HK-2 (cell line): ENCODE results near the gene CSNK1G1.

Source experiments
- DNase-seq: peaks from one replicate; pipeline ENCODE4 v3.0.0-alpha.2; 2018; ENCODE audit not compliant: unreplicated experiment

CSNK1G1 gene

DNA sequence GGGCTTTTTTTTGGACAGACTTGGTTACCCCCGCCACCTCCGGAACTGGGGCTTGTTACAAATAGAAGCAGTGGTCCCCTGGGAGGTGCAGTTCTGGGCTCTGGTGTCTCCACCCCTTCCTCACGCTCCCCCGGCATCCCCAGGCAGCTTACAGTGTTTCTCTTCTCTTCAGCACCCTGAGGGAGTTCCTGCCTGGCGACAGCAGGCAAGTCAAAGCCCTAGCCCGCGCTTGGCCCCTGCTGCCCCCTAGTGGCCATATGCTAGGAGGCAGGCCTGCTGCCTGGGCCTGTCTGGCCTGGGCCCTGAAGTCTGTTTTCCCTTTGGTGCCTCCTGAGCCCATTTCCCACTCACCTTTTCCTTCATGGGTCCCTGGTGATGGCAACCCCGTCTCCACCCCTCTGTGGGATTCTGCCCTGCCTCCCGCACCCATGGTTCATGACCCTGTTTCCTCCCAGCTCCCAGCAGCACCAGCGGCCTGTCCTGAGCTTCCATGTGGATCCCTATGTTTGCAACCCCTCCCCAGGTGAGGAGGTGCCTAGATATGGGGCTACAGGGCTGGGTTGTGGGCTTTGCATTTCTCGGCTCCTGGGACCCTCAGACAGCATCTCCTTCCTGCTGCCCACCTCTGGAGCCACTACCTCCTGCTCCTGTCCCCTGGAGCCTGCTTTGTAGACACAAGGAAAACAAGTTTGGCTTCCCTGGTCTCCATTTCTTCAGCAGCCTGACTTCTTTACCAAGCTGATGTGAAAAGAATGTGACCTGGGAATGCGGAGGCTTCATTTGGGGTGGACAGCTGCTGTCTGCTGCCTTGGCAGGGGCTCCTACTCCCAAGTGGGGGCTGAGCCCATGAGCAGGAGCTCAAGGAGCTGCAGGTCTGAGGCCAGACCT lies 202.2 kb downstream of the CSNK1G1 start:
- peak; percentile 83 for DNase-seq

DNA sequence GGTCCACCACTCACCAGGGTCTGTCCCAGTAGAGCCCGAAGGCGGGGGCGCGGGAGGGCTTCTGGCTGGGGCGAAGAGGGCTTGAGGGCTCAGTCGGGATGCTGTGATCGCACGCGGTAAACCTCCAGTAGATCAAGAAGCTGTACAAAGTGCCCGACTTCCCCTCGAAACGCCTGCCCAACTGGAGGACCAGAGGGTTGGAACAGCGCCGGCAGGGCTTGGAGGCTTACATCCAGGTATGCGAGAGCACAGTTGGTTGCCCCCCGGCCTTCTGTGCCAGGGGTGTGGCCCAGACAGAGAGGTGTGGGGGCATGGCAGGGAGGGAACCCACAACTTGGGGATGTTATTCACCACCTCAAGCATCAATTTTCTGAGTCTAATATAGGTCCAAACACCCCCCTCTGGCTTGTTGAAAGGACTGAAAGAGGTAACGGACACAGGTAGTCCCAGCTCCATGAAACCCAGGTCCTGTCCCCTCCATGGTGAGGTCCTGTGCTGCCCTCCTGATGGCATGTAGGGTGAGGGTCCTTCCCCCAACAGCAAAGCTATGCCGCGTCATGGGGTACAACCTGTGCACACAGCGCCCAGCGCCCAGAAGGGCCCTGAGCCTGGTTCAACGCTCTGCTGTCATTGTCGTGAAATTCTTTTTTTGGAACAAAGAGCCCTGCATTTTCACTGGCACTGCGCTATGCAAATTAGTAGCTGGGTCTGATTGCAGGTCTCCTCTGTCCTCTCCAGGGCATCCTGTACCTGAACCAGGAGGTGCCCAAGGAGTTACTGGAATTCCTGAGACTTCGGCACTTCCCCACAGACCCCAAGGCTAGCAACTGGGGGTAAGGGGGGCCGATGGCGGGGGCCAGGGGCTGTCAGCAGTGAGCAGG lies 203.2 kb downstream of the CSNK1G1 start:
- DNase-seq, result no peak

DNA sequence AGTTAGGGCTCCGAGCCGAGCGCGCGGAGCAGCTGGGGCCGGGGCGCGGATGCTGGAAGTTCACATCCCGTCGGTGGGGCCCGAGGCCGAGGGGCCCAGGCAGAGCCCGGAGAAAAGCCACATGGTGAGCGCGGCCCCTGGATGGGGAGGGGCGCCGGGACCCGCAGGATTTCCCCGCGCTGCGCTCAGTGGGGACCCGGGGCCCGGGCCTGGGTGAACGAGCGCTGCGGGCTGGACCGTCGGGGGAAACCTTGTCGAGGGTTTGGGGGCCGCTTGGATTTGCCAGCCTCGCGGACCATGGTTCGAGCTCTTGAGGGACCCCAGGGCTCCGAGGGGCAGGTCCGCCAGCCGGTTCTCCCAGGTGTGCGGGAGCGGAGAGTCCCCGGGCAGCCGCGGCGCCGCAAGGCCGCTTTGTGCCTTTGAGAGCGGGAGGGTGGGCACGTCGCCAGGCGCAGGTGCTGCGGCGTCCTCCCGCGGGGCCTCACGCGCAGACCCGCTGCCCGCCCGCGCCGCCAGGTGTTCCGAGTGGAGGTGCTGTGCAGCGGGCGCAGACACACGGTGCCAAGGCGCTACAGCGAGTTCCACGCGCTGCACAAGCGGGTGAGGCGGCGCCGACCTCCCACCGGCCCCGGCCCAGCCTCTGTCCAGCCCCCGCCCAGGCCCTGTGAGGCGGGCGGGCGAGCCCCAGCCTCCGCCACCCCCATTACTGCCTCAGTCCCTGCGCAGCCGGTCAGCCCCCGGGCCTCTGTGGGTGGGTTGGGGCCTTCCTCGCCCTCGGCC lies 204.1 kb downstream of the CSNK1G1 start, which contains the start of gene SNX22:
TSS of gene SNX22 (plus strand) at position 5 of the 780 bp plus-strand sequence. CDS start at position 50, 45 bp downstream.
- DNase-seq, result peak; percentile 19

DNA sequence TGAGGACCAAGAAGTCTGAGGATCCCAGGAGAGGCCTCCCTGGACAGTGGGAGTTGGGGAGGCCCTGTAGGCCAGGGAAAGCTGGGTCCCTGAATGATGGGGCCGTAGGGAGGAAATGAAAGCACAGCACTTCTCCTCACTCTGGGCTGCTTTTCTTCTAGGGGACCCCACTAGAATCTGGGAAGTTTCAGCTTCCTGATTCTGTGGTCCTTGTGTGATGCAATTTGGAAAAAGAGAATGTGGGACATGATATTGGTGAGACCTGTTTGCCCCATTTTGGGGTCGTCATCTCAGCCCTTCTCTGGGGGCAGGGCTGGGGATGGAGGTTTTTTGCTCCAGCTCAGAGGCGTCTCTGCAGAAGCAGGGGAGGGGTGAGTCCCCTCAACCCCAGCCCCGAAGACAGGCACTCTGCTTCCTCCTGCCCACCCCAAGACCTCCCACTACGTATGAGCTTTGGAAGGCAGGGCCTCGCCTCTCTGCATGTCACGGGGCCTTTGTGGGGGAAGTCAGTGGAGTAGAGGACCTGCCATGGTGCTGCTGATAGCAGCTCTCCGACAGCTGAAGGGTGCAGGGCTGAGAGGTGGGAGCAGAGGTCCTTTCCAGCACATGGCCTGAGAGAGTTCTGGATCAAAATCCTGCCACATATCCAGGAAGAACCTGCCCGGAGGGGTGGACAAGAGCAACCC lies 205.9 kb downstream of the CSNK1G1 start:
- DNase-seq, result no peak

DNA sequence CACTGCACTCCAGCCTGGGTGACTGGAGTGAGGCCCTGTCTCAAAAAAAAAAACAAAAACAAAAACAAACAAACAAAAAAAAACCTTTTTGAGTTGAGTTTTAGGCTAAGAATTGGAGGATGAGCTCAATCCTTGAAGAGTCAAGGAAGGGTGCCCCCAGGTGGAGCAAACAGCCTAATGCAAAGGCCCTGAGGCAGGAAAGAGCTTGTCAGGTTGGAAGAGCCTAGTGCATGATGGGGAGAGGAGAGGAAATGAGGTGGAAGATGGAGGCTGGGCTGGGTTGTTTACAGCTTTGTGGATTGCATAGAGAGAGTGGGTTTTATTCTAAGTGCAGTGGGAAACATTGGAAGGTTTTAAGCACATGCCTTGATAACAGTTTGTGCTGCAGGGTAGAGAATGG lies 206.5 kb downstream of the CSNK1G1 start:
- no peak for DNase-seq

DNA sequence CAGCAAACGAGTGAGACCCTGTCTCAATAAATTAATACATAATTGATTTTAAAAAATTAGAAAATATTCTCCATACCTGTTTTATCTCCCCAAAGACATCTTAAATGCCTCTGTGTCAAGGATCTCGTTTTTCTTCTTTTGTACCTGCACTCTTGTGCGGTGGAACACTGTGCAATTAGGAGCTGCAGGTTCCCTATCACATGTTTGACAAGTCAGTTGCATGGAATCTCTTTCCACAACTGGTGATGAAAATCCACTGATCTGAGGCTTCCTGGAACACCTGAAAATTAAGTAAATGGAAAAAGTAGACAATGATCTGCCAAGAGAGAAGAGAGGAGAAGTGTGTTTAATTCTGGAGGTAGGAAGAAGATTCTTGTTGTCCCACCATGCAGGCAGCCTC lies 207.4 kb downstream of the CSNK1G1 start:
- DNase-seq, result no peak

DNA sequence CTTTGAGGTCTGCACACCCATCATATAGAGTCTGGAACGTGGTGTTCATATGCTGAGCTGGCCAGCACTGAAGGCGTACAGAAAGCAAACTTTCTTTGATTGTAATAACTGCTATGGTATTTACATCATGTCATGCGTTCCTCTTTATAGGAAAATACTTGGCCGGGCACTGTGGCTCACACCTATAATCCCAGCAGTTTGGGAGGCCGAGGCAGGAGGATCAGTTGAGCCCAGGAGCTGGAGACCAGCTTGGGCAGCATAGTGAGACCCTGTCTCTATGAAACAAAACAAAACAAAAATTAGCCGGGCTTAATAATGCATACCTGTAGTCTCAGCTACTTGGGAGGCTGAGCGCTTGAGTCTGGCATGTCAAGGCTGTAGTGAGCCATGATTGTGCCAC lies 207.8 kb downstream of the CSNK1G1 start:
- DNase-seq, result no peak

DNA sequence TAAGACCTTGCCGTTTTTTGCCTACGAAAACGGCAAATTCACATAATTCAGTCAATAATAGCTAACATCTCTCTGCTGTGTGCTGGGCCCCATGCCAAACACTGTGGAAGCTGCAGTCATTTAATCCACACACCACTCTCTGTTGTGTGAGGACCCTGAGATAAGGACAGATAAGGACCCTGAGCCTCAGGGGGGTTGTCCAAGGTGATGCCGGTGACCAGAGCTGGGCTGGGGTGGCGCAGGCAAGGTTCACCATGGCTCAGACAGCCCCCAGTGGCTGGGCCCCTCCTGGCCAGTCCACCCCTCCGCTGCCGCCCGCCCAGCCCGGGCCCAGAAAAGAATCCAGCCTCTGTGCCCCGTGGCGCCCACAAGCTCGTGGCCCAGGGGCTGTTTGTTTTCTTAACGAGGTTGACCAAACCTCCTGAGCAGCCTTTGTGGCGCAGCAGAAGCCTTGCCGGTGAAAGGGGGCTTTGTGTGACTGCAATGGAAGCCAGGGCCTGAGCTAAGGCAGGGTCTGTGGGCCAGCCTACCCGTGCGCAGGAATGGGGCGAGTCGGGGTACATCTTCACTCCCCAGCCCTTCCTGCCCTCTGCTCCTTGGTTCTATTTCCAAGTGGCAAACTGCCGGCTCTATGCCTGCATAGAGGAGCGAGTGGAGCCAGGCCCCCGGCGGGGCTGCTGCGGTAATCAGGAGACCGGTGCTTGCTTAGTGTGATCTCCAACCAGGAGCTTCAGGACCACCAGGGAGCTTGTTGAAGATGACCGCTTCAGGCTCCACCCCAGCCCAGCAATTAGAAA lies 208.9 kb downstream of the CSNK1G1 start:
- no peak for DNase-seq

DNA sequence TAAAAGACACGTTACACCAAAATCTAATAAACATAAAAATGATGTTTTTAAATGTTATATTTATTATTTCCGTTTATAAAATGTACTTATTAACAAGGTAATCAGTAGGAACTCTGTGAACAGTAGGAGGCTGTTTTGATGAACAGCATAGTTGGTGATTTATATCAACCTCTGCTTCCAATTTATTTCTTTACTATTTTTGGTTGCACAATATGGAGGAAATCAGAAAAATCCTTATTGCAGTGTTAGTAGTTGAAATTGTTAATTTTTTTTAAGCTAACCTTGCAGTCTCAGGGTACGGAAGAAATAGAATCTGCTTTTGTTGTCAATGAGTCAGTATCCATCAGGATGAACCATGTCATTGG lies 209.5 kb downstream of the CSNK1G1 start:
- no peak for DNase-seq

DNA sequence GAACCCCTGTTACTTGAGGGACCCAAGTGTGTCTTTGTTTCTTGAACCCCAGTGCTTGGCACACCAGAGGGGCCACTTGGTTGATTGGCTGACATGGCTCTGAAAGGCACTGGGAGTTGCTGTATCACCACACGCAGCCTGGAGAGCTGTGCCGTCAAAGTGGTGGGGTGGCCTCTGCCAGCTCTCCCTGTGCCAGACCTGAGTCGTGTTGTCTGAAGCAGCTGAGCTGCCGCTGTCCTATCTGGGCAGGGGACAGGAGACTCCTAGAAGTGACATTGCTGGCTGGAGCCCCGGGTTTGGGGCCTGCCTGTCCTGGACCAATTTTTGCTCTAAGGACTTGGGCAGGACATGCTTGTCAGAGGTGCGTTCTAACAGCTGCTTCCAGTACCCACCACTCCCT lies 209.9 kb downstream of the CSNK1G1 start:
- DNase-seq, result no peak

DNA sequence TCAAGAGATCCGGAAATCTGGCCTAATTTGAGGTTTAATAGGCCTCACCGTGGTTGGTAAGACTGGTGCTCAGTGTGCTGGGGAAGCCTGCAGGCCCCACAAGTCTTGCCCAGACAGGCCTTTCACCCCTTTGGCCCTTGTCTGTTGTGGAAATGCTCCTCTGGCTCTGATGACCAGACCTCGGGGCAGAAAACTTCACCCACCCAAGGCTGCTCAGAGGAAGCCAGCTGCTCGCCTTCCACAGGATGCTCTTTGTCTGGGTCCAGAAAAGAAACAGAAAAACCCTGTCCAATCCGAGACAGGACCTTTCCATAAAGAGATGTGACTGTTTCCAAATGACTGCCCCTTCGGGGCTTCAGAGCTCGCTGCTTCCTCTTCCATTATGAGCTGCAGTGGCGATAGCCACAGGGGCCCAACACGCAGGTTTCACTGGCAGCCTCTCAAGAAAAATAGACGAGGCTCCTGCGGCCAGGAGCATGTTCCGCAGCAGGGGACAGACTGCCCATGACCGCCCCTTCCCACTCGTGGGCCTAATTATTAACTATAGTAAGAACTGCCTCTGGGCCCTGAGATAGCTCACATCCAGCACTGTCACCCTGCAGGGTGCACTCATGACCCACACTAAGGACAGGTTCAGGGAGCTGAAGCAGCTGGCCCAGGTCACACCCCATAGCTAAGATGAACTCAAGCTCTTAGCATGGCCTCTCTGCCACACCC lies 211.2 kb downstream of the CSNK1G1 start:
- no peak for DNase-seq

DNA sequence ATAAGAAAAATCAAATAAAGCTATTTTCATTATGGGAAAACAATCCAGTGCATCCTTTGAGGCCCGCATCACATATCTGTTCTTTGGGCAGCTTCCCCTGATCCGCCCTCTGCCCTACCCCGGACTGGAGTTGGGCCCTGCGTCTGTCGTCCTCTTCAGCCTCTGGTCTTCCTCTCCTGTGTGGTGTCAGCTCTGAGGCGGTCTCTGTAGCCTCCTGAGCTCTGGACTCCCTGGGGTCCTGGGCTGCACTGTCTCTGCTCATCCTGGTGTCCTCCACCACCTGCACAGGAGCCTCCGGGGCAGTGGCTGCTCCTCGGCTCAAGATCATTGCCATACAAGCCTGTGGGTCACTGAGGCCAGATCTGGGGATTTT lies 211.8 kb downstream of the CSNK1G1 start:
- no peak for DNase-seq

DNA sequence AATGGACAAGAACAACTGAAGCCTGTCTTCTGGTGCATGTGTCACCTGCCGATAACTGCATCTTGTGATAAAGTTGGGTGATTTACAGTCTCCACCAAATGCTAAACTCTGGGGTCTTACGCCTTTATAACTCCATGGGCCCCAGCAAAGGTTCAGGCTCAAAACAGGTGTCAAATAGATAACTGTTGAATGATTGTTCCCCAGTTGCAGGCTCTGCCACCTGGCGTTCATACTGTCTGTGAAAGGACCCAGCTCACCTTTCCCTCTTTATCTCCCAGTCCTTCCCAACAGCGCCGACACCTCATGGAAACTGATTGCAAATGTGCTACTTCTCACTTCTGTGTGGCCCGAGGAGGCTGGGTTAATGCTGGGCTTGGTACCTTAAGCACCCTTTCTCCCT lies 212.7 kb downstream of the CSNK1G1 start:
- DNase-seq, result no peak

DNA sequence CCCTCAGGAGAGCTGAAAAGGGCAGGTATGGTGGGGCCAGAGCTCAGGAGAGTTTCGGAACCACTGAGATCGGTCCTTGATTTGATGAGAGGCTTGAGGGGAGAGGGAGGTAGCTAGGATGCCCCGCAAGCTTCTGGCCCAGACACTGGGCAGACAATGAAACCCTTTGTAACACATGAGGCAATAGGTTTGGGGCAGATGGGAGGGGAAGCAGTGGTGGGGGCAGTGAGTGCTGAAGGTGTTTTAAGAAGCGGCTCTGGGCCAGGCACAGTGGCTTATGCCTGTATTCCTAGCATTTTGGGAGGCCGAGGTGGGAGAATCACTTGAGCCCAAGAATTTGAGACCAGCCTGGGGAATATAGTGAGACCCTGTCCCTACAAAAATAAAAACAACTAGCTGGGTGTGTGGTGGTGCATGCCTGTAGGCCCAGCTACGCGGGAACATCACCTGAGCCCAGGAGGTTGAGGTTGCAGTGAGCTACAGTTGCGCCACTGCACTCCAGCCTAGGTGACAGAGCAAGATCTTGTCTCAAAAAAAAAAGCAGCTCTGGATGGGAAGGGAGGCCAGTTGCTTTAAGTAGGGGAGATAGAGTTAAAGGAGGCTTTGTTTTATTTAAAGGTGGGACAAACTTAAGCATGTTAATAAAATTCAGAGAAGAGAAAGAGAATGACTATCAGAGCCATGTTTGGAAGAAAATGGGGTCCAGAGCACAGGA lies 214.0 kb downstream of the CSNK1G1 start:
- DNase-seq, result no peak

DNA sequence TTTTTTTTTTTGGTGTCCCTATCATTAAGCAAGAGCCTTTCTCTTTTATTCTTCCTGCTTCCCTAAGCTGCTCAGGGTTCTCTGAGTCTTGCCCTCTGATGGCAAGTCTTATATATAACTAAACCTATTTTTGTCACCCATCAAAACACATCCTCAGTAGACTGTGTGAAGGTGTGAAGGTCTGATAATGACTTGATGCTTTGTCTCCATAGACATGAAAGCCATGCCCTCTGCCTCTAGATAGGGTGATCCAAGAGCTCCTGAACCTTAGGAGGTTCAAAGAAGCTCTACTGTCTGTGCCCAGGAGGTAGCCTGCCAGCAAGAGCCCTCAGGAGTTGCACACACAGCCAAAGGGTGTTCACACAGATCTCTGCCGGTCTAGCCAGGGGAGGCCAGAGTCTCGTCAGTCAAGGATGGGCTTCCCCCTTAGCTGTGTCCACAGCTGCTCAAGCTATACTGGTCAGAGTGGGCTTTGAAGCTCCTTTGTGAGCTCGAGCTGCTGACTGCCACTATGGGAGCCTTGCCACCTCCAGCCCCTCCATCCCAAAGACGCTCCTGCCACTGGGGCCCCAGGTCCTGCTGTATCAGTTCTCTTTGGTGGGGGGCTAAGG lies 217.5 kb downstream of the CSNK1G1 start:
- DNase-seq, result no peak

DNA sequence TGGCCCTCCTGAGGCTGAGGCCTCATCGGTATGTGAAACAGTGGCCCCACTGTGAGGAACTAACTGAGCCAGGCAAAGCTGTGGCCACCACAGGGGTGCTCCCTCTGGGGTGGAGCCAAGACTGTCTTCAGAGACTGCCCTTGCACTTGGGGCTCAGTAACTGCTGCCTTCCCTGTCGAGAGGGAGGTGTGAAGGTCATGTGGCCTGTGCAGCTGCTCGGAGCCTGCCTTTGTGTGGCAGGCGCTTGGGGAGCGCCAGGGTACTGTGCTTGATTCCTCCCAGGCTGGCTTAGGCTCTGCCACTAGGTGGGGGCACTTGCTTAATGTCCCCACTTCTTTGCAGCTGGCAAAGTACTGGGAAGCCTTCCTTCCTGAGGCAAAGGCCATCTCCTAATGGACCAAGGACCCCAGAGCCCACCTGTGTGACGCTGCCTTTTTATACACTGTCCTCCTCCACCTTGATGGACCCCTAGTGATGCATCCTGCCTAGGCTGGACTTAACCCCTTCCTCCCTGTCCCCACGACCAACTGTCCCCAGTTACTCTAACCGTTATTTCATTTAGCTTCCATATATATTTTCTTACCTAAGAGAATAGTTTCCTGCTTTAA lies 218.6 kb downstream of the CSNK1G1 start:
- DNase-seq, result no peak

DNA sequence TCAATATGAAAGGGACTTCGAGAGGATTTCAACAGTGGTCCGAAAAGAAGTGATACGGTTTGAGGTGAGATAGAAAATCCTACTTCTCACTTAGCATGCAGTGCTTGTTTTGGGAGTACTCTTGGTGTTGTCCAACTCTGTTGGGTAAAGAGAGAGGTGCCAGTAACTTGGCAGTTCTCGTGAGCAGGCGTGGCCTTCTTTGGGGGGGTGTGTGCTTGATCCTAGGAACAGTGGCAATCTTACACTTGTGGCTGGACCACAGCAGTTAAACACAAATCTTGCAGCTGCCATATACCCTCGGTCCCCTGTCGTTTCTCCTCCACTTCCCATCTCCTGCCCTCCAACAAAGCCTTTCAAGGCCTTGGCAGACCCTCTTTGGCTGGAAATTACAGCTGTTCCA lies 219.6 kb downstream of the CSNK1G1 start:
- no peak for DNase-seq

DNA sequence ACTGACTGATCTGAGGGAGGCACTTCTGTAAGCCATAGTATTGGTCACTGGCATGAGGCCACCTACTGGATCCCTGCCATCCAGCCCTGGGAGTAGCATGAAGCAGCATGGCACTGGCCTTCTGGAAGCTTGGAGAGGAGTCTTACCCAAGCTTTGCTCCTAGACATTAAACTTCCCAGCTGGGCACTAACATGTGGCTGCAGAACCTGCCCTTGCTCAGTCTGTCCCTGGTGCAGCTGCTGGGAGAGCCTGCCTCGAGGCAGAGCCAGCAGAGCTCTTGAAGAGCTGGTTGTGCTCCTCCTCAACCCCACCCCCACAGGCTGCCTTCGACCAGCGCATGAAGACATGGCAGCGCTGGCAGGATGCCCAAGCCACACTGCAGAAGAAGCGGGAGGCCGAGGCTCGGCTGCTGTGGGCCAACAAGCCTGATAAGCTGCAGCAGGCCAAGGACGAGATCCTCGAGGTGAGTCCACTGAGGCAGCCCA lies 221.6 kb downstream of the CSNK1G1 start:
- DNase-seq, result no peak
